GM21528 (cell line): Measurements from ENCODE around the gene SNX10.
"Not testable (repeated sequence)": the region's sequence is repeated elsewhere in the genome, so short reads cannot be mapped to it uniquely, and the experiment has no call there.

Experiments used
- ATAC-seq: cut with Tn5 transposase; IDR thresholded peaks from one replicate; pipeline ENCODE4 v1.9.1; 2021; ENCODE audit warnings: mild to moderate bottlenecking, moderate library complexity; ENCODE audit not compliant: unreplicated experiment, low FRiP score

The SNX10 gene

GRCh38 chr7:26291699-26292538 lies at the start of gene SNX10:
TSS of gene SNX10 (plus strand) at chr7:26291862. CDS start at chr7:26346443, 54,581 bp downstream.
- peak; percentile 62 for ATAC-seq

GRCh38 chr7:26245150-26245549 lies 46.5 kb upstream of the SNX10 start:
- no peak for ATAC-seq

- no peak for ATAC-seq
Measured at GRCh38 chr7:26250239-26250638, 41.4 kb upstream of the SNX10 start.

- ATAC-seq = not testable (repeated sequence)
Measured at GRCh38 chr7:26261866-26262265, 29.8 kb upstream of the SNX10 start.

- ATAC-seq = no peak
Measured at GRCh38 chr7:26265065-26265464, 26.6 kb upstream of the SNX10 start.

GRCh38 chr7:26265499-26266075 lies 26.1 kb upstream of the SNX10 start:
- ATAC-seq = no peak

GRCh38 chr7:26267601-26268166 lies 24.0 kb upstream of the SNX10 start:
- no peak for ATAC-seq

GRCh38 chr7:26275213-26275612 lies 16.4 kb upstream of the SNX10 start:
- no peak for ATAC-seq

GRCh38 chr7:26278770-26279169 lies 12.9 kb upstream of the SNX10 start:
- ATAC-seq = no peak

GRCh38 chr7:26279405-26279804 lies 12.3 kb upstream of the SNX10 start:
- ATAC-seq = no peak

- ATAC-seq = no peak
Measured at GRCh38 chr7:26280097-26280496, 11.6 kb upstream of the SNX10 start.

- ATAC-seq = no peak
Measured at GRCh38 chr7:26280723-26281122, 10.9 kb upstream of the SNX10 start.

GRCh38 chr7:26284477-26284876 lies 7.2 kb upstream of the SNX10 start:
- ATAC-seq = no peak

- no peak for ATAC-seq
Measured at GRCh38 chr7:26284995-26285632, 6.5 kb upstream of the SNX10 start.

GRCh38 chr7:26286157-26286556 lies 5.5 kb upstream of the SNX10 start:
- ATAC-seq = no peak

GRCh38 chr7:26288126-26288525 lies 3.5 kb upstream of the SNX10 start:
- ATAC-seq = not testable (repeated sequence)

GRCh38 chr7:26291251-26291650 lies 411 bp upstream of the SNX10 start:
- no peak for ATAC-seq

GRCh38 chr7:26292768-26293560 lies 1.3 kb downstream of the SNX10 start:
- ATAC-seq = no peak

GRCh38 chr7:26293569-26294308 lies 2.1 kb downstream of the SNX10 start:
- peak; percentile 78 for ATAC-seq

- ATAC-seq = no peak
Measured at GRCh38 chr7:26295015-26295414, 3.4 kb downstream of the SNX10 start.
